ENCODE data around the gene GRIK2. TPM values are rescaled to one million over a fixed set of nuclear protein-coding genes. Genes with fewer than 3 reads are reported as not detected.
"Not testable (repeated sequence)": the region's sequence is repeated elsewhere in the genome, so short reads cannot be mapped to it uniquely, and the experiment has no call there.

The GRIK2 gene
- total and polyA plus RNA-seq, 2 experiments from 2014 or later: 0.21 to 0.45 TPM

DNA sequence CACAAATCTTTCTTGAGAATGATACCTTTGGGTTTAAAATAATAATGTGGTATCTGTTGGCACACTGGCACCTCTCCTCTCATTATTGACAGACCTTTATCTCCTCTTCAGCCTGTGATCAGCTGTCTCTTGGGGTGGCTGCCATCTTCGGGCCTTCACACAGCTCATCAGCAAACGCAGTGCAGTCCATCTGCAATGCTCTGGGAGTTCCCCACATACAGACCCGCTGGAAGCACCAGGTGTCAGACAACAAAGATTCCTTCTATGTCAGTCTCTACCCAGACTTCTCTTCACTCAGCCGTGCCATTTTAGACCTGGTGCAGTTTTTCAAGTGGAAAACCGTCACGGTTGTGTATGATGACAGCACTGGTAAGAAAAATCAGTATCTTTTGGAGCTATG, 232.8 kb downstream of the GRIK2 start:
- Histone ChIP-seq H3K36me3 (no peaks in the 10 kb centered on the region), H3K27me3 (no peaks in the 10 kb centered on the region), H3K4me3 (no peak overlapping the region), H3K27ac (no peak overlapping the region), H3K4me1 (ENCODE audit: low read depth) (no peaks in the 10 kb centered on the region), H3K9me3 (ENCODE audit: low read depth) (no peaks in the 10 kb centered on the region)
- DNase-seq (ENCODE audit: low read depth in 1 of 2, low spot score in 1 of 2): no peak
- TF ChIP-seq CTCF (IDR thresholded peaks at IDR 0.05; ENCODE audit: low read depth, low read length): no peak

DNA sequence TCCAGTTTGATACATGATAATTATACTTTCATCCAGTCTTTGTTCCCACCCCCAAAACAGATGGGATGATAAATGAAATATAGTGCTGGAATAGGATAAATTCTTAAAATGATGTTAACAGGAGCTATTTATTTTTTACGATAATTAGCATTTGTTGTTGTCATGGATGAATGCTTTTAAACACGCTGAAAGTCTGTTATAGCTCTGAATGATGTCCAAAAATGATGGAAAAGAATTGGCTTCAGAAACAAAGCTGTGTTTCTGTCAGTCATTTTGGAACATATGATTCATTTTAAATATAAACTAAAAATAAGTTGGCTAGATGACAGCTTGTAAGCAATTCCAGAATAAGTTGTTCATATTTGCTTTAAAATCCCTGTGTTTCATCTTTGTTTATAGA, 237.4 kb downstream of the GRIK2 start:
- H3K27ac ChIP-seq: no peak overlapping the region
- H3K27me3 ChIP-seq: no peaks in the 10 kb centered on the region
- no peaks in the 10 kb centered on the region for H3K4me1 ChIP-seq (ENCODE audit: low read depth)
- no peaks in the 10 kb centered on the region for H3K9me3 ChIP-seq (ENCODE audit: low read depth)
- H3K4me3 ChIP-seq: no peak overlapping the region
- no peak for TF ChIP-seq CTCF (IDR thresholded peaks at IDR 0.05; ENCODE audit: low read depth, low read length)
- no peaks in the 10 kb centered on the region for H3K36me3 ChIP-seq
- no peak for DNase-seq (ENCODE audit: low read depth in 1 of 2, low spot score in 1 of 2)

DNA sequence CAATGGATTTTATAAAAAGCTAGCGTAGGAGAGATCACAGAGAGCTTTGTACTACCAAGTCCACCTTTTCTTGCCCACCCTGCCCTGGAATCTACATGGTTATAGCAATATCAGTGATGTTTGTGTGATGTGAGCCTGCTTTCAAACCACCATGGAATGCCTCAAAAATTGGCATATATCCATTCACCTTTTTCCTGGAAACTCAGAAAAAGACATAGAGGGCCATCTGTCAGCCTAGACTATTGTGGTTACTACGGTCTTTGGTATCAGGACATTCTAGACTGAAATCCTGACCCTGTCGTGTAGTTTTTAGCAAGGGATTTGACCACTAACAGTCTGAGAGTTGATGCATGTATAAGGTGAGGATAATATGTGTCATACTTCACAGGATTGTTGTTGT, 239.6 kb downstream of the GRIK2 start:
- Histone ChIP-seq H3K4me1 (ENCODE audit: low read depth) (no peaks in the 10 kb centered on the region), H3K36me3 (no peaks in the 10 kb centered on the region), H3K27ac (no peak overlapping the region), H3K27me3 (no peaks in the 10 kb centered on the region), H3K4me3 (no peak overlapping the region), H3K9me3 (ENCODE audit: low read depth) (no peaks in the 10 kb centered on the region)
- DNase-seq (ENCODE audit: low read depth in 1 of 2, low spot score in 1 of 2): no peak
- no peak for TF ChIP-seq CTCF (IDR thresholded peaks at IDR 0.05; ENCODE audit: low read depth, low read length)

- not testable (repeated sequence) for H3K4me3 ChIP-seq; H3K27me3 ChIP-seq; H3K27ac ChIP-seq; H3K4me1 ChIP-seq (ENCODE audit: low read depth); H3K9me3 ChIP-seq (ENCODE audit: low read depth); H3K36me3 ChIP-seq
- DNase-seq (ENCODE audit: low read depth in 1 of 2, low spot score in 1 of 2): peak in 1 of 2 donors; percentile 11
Measured at GRCh38 chr6:101638865-101639264, 245.4 kb downstream of the GRIK2 start.

DNA sequence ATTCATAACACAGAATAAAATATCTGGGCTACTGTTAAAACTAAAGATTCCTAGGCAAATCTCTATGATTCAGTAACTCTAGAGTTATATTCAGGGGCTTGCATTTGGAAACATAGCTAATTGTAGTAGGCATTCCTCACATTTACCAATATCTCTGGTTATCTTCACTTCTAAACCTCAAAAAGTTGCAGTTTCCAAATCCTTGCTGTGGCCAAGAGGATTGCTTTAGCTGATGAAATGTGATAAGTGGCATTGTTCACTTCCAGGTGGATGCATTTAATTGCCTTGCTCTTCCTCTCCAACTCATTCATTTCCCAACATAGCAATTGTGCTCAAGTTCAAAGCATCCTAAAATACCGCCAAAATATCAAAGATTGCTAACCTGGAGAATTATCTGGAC, 246.6 kb downstream of the GRIK2 start:
- TF ChIP-seq CTCF (IDR thresholded peaks at IDR 0.05; ENCODE audit: low read depth, low read length): no peak
- DNase-seq (ENCODE audit: low read depth in 1 of 2, low spot score in 1 of 2): peak in 1 of 2 donors; percentile 36

DNA sequence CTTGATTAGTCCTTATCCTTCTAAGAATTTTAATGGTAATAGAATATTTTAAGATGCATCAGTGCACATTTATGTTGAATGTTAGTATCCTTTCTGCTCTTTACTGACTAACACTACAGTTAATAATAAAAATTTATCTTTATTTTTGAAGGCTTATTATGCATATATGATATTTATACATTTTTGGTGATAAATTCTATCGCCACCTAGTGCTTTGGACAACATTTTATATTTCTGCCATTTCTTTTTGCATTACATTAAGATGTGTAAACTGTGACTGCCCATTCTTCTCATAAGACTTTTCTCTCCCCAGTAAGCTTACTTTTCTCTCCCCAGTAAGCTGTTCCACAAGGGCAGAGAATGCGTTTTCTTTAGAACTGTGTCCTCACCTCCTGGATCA, 252.3 kb downstream of the GRIK2 start:
- H3K4me3 ChIP-seq: no peak overlapping the region
- DNase-seq (ENCODE audit: low read depth in 1 of 2, low spot score in 1 of 2): no peak
- H3K9me3 ChIP-seq (ENCODE audit: low read depth): no peaks in the 10 kb centered on the region

More for the DNA sequence above, 246.6 kb downstream of the GRIK2 start:
- Histone ChIP-seq H3K9me3 (ENCODE audit: low read depth) (no peaks in the 10 kb centered on the region), H3K27me3 (no peaks in the 10 kb centered on the region), H3K4me3 (no peak overlapping the region), H3K36me3 (no peaks in the 10 kb centered on the region), H3K4me1 (ENCODE audit: low read depth) (no peaks in the 10 kb centered on the region), H3K27ac (no peak overlapping the region)

More for the DNA sequence above, 252.3 kb downstream of the GRIK2 start:
- TF ChIP-seq CTCF (IDR thresholded peaks at IDR 0.05; ENCODE audit: low read depth, low read length): no peak
- H3K27me3 ChIP-seq: no peaks in the 10 kb centered on the region
- H3K27ac ChIP-seq: no peak overlapping the region
- no peaks in the 10 kb centered on the region for H3K36me3 ChIP-seq
- no peaks in the 10 kb centered on the region for H3K4me1 ChIP-seq (ENCODE audit: low read depth)

Data from cardiac muscle cell (in vitro differentiated cells and primary cell).